PC-3 (cell line): ENCODE results near the gene SLC25A12.

Experiments used
- EZH2 ChIP-seq: fragments of 300-600 bp; sonication (generic); IDR thresholded peaks from one replicate; pipeline ENCODE4 v1.6.1; 2017; ENCODE audit warnings: antibody characterized with exemption, mild to moderate bottlenecking, low read length; ENCODE audit not compliant: unreplicated experiment
- EZH2phosphoT487 ChIP-seq: fragments of 300-600 bp; sonication (generic); IDR thresholded peaks from 2 replicates; pipeline ENCODE4 v1.6.1; 2018; ENCODE audit warnings: mild to moderate bottlenecking, antibody characterized with exemption, low read length, borderline replicate concordance
- TF ChIP-seq, protein P1 (sequence below): fragments of 300-600 bp; sonication (generic); conservative IDR thresholded peaks from 2 replicates; pipeline ENCODE4 v1.5.1; 2017; ENCODE audit warnings: antibody characterized with exemption, low read depth, mild to moderate bottlenecking, low read length

DNA sequence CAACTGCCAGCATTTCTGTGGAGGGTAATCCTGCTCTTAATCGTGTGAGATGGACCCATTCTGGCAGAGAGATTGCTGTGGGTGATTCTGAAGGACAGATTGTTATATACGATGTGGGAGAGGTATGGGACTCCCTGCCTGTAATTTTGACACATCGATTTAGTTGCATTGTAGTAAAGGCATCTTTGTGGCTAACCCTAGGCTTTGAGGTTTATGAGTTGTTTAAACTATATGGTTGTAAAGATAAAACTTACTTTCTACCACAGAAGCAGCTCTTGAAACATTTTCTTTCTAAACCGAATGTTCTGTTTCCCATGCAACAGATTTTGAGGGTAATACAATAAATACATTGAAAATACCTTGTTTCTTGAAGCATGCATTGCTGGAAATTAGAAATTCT lies 148.2 kb downstream of the SLC25A12 start:
- TF ChIP-seq, protein P1, sequence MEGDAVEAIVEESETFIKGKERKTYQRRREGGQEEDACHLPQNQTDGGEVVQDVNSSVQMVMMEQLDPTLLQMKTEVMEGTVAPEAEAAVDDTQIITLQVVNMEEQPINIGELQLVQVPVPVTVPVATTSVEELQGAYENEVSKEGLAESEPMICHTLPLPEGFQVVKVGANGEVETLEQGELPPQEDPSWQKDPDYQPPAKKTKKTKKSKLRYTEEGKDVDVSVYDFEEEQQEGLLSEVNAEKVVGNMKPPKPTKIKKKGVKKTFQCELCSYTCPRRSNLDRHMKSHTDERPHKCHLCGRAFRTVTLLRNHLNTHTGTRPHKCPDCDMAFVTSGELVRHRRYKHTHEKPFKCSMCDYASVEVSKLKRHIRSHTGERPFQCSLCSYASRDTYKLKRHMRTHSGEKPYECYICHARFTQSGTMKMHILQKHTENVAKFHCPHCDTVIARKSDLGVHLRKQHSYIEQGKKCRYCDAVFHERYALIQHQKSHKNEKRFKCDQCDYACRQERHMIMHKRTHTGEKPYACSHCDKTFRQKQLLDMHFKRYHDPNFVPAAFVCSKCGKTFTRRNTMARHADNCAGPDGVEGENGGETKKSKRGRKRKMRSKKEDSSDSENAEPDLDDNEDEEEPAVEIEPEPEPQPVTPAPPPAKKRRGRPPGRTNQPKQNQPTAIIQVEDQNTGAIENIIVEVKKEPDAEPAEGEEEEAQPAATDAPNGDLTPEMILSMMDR: no peak
- TF ChIP-seq EZH2phosphoT487: no peak
- no peak for TF ChIP-seq EZH2
